Caki2 (cell line): ENCODE data around the gene DIAPH2. TPM values are rescaled to one million over a fixed set of nuclear protein-coding genes. Genes with fewer than 3 reads are reported as not detected.

Source experiments
- DNase-seq: peaks from one replicate; pipeline ENCODE4 v3.0.0-alpha.2; 2015; ENCODE audit warnings: low read depth
- in situ Hi-C: cut with HindIII; loops from 2 replicates; pipeline ENCODE4 v1.10.0; 2016; ENCODE audit warnings: low sequenced_read_pairs, low pct_unique_long_range_greater_than_20kb, mixed read lengths
- total RNA-seq: library from RNA; depleted of rRNA; stranded (reverse); fragments of >200 nt; shearing (Covaris generic); gene quantifications from 2 replicates; pipeline ENCODE4 v1.2.3, GENCODE V29; 2014; ENCODE audit warnings: low replicate concordance

DIAPH2 gene
- total RNA-seq, 1 experiment from 2014 or later, result 4.0 TPM

GRCh38 chrX:96884027-96884426 is 199.4 kb downstream of the DIAPH2 start:
- no peak for DNase-seq
- in situ Hi-C loops, result no loop called here

DNA sequence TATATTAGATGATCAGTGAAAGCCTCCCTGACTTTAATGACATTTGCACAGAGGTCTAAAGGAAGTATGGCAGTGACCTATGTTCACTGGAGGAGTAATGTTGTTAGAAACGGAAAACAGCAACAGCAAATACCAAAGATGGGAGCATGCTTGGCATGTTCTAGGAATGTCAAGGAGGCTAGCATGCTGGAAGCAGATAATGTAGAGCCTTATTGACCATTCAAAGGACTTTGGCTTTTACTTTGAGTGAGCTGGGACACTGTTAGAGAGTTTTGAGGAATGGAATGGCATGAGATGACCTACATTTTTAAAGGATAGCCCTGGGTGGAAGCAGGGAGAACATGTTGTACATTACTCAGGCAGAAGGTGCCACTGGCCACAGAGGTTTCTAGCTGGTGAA is 205.1 kb downstream of the DIAPH2 start:
- peak; percentile 3 for DNase-seq
- in situ Hi-C loops, result no loop called here

DNA sequence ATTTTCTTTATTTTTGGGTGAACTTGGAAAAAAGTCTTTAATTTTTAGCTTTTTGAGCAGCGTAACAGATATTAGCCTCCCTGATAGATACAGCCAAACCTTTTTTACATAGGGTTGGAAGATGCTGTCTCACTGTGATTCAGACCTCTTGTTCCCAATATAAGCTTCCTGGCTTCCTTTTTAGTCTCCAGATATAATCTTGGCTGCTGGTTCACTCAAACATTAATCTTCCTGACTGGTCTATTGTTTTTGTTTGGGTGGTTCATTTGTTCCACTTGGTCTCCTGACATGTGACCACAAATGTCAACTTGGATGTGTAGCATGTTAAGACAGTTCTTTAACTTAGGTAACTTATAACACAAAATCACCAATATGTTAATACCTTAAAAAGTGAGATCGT is 222.1 kb downstream of the DIAPH2 start:
- in situ Hi-C loops, result no loop called here
- peak; percentile 86 for DNase-seq

- DNase-seq, result no peak
- in situ Hi-C loops, result no loop called here
Observed at GRCh38 chrX:96907516-96908272, 223.1 kb downstream of the DIAPH2 start.

- in situ Hi-C loops, result no loop called here
- no peak for DNase-seq
Observed at GRCh38 chrX:96909291-96909690, 224.6 kb downstream of the DIAPH2 start.

DNA sequence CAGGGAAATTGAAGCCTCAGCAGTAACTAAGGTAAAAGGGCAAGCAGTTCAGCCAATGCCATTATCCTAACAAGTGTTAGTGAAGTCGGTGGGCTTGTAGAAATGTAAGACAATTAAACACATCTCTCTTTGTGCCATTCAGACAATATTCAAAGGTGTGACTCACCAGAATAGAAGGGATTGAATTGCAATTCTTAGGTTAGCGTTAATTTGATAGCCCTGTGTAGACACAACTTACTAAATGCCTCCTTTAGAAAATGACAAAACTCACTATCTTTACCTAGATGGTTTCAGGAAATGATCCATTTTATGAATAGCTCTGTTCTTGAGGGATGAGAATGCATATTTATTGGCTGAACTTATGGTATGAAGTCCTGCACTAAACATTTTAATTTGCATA is 234.2 kb downstream of the DIAPH2 start:
- in situ Hi-C loops, result no loop called here

DNA sequence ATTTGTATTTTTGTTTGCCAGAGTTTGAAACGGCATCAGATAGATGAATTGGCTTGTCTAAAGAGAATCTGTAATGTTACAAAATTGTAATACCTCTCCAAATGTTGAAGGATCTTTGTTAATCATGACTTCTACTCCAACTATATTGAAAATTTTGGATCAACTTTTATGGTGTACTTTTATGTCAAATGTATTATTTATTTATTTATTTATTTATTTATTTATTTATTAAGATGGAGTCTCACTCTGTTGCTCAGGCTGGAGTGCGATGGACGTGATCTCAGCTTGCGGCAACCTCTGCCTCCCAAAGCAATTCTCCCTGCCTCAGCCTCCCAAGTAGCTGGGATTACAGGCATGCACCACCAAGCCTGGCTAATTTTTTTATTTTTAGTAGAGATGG is 235.0 kb downstream of the DIAPH2 start:
- DNase-seq, result no peak
- in situ Hi-C loops, result no loop called here

More for the DNA sequence above, 234.2 kb downstream of the DIAPH2 start:
- DNase-seq, result no peak

DNA sequence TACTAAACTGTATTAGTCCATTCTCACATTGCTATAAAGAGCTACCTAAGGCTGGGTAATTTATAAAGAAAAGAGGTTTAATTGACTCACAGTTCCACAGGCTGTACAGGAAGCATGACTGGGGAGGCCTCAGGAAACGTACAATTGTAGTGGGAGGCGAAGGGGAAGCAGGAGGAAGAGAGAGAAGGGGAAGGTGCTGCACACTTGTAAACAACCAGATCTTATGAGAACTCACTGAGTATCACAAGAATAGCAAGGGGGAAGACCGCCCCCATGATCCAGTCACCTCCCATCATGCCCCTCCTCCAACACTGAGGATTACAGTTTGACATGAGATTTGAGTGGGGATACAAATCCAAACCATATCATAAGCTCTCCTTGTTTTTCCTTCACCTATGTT is 239.9 kb downstream of the DIAPH2 start:
- in situ Hi-C loops, result no loop called here
- no peak for DNase-seq

- in situ Hi-C loops, result no loop called here
- DNase-seq, result no peak
Observed at GRCh38 chrX:96929036-96929435, 244.4 kb downstream of the DIAPH2 start.

DNA sequence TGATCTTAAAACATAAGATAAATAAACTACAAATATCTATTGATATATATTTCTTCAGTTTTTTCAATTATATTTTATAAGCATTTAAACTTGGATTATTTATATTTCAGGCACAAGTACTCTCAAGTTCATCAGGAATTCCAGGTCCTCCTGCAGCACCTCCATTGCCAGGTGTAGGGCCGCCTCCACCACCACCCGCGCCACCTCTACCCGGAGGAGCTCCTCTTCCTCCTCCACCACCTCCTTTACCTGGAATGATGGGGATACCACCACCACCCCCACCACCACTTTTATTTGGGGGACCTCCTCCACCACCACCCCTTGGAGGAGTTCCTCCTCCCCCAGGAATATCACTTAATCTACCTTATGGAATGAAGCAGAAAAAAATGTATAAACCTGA is 273.1 kb downstream of the DIAPH2 start:
- in situ Hi-C loops, result no loop called here
- no peak for DNase-seq

GRCh38 chrX:96971812-96972211 is 287.2 kb downstream of the DIAPH2 start:
- in situ Hi-C loops, result no loop called here

GRCh38 chrX:96978906-96979305 is 294.3 kb downstream of the DIAPH2 start:
- no peak for DNase-seq
- in situ Hi-C loops, result no loop called here

More at GRCh38 chrX:96971812-96972211, 287.2 kb downstream of the DIAPH2 start:
- no peak for DNase-seq

- in situ Hi-C loops, result no loop called here
- no peak for DNase-seq
Observed at GRCh38 chrX:96979766-96980165, 295.1 kb downstream of the DIAPH2 start.

- in situ Hi-C loops, result no loop called here
Observed at GRCh38 chrX:96982161-96982560, 297.5 kb downstream of the DIAPH2 start.

DNA sequence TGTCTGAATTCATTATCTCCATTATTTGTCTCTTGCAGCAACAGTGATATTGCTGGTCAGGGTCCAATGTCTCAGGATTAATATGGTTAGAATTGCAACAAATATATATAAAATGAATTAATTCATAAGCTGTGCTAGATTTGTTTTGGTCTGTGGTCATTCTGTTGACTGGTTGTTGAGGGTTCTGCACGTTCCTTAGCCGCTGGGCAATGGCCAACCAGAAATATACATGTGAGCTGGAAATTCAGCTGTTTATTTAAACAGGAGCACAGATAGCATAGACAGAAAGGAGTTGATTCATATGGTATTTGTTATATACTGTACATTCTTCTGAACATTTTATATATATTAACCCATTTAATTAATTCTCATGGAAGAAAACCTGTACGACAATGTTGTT is 299.9 kb downstream of the DIAPH2 start:
- in situ Hi-C loops, result no loop called here
- no peak for DNase-seq

More at GRCh38 chrX:96982161-96982560, 297.5 kb downstream of the DIAPH2 start:
- DNase-seq, result no peak

GRCh38 chrX:96985046-96985445 is 300.4 kb downstream of the DIAPH2 start:
- DNase-seq, result no peak
- in situ Hi-C loops, result no loop called here

GRCh38 chrX:96987228-96987627 is 302.6 kb downstream of the DIAPH2 start:
- in situ Hi-C loops, result no loop called here

DNA sequence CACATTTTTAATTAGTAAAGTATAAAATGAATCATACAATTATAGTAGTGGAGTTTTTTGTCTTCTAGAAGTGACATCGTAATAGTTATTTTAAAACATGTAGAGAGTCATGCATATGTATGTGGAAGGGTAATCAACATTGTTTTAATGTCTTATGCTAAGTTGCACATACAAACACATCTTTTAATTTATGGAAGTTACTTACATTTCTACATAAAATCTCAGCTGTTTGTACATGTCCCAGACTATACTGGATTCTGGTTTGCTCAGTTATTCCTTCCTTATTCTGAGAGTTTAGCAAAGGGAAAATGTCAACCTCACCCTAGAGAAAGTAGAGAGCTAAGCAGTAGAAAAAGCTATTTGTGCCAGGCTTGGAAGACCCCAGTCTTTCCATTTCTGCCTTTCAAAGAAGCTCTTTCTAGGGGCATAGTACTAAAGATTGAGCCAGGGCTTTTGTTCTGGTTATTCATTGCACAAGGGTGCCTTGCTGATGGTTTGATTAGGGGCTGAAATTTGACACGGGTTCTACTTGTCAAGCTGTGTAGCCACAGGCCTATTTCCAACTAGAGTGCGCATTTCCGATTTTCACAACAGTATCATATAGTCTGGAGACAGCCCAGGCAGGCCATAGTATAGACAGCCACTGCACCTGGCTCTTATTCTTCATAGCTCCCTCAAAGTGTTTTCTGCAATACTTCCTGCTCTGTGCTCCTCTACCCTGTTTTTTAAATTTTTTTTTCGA is 305.4 kb downstream of the DIAPH2 start:
- no peak for DNase-seq
- in situ Hi-C loops, result no loop called here

More at GRCh38 chrX:96987228-96987627, 302.6 kb downstream of the DIAPH2 start:
- DNase-seq, result no peak

- DNase-seq, result peak; percentile 2
- in situ Hi-C loops, result no loop called here
Observed at GRCh38 chrX:96994093-96994492, 309.5 kb downstream of the DIAPH2 start.

- in situ Hi-C loops, result no loop called here
- no peak for DNase-seq
Observed at GRCh38 chrX:96997196-96997595, 312.6 kb downstream of the DIAPH2 start.
